ENCODE results near the gene CRYGA. TPM values are rescaled to one million over a fixed set of nuclear protein-coding genes. Genes with fewer than 3 reads are reported as not detected.

CRYGA gene
- total RNA-seq, 1 experiment from 2014 or later = not detected

- Mint-ChIP-seq H3K4me3 (no peak overlapping the region), H3K9me3 (no peaks in the 10 kb centered on the region), H3K27ac (no peak overlapping the region; the same call in 1 of the 2 replicates), H3K36me3 (no peaks in the 10 kb centered on the region), H3K4me1 (peaks cover 78% of the 10 kb centered on the region), H3K27me3 (ENCODE audit: low read depth) (no peaks in the 10 kb centered on the region)
- DNase-seq (ENCODE audit: low spot score) (no peak), ATAC-seq (peak; percentile 45)
- POLR2A ChIA-PET = no interaction called here
- TF ChIP-seq ZNF512 (CRISPR knock-in tag; IDR thresholded peaks at IDR 0.05; ENCODE audit: borderline replicate concordance) = no peak
- TF ChIP-seq, protein P1, sequence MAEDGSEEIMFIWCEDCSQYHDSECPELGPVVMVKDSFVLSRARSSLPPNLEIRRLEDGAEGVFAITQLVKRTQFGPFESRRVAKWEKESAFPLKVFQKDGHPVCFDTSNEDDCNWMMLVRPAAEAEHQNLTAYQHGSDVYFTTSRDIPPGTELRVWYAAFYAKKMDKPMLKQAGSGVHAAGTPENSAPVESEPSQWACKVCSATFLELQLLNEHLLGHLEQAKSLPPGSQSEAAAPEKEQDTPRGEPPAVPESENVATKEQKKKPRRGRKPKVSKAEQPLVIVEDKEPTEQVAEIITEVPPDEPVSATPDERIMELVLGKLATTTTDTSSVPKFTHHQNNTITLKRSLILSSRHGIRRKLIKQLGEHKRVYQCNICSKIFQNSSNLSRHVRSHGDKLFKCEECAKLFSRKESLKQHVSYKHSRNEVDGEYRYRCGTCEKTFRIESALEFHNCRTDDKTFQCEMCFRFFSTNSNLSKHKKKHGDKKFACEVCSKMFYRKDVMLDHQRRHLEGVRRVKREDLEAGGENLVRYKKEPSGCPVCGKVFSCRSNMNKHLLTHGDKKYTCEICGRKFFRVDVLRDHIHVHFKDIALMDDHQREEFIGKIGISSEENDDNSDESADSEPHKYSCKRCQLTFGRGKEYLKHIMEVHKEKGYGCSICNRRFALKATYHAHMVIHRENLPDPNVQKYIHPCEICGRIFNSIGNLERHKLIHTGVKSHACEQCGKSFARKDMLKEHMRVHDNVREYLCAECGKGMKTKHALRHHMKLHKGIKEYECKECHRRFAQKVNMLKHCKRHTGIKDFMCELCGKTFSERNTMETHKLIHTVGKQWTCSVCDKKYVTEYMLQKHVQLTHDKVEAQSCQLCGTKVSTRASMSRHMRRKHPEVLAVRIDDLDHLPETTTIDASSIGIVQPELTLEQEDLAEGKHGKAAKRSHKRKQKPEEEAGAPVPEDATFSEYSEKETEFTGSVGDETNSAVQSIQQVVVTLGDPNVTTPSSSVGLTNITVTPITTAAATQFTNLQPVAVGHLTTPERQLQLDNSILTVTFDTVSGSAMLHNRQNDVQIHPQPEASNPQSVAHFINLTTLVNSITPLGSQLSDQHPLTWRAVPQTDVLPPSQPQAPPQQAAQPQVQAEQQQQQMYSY (CRISPR knock-in tag; IDR thresholded peaks at IDR 0.05) = peak; percentile 93
- TF ChIP-seq ZNF138 (CRISPR knock-in tag; conservative IDR thresholded peaks at IDR 0.05) = no peak
- TF ChIP-seq, protein P2, sequence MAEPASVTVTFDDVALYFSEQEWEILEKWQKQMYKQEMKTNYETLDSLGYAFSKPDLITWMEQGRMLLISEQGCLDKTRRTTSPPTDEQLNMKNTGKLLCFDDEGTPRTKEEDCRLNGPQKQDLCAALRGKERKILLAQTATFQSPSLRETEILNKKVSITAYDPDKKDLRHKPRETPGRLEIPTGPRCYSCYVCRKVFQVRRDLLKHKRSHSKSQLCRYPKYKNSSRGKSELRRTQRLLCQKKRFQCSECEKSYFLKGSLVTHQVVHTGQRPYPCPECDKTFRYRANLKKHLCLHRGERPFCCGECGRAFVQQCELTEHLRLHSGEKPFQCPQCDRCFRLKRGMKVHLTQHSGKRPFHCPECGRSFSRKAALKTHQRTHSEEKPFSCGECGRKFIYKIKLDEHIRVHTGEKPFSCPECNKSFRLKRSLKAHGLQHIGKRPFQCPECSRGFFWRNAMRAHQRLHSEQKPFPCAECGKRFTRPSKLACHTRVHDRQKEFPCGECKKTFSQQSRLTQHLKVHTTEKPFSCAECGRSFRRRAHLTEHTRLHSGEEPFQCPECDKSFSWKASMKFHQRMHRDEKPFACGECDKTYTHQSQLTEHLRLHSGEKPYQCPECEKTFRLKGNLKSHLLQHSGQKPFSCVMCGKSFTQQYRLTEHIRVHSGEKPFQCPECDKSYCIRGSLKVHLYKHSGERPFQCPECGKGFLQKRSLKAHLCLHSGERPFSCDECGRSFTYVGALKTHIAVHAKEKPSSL (CRISPR knock-in tag; conservative IDR thresholded peaks at IDR 0.05) = no peak
- CTCF ChIA-PET = interaction anchor here (0.6 to 1.3 kb wide), 4 partner anchors 10 to 85 kb away, joined by 3 to 6 read pairs (median 4); partner anchors contain the start of gene IDH1
Measured at GRCh38 chr2:208186893-208187292, 23.5 kb upstream of the CRYGA start.

DNA sequence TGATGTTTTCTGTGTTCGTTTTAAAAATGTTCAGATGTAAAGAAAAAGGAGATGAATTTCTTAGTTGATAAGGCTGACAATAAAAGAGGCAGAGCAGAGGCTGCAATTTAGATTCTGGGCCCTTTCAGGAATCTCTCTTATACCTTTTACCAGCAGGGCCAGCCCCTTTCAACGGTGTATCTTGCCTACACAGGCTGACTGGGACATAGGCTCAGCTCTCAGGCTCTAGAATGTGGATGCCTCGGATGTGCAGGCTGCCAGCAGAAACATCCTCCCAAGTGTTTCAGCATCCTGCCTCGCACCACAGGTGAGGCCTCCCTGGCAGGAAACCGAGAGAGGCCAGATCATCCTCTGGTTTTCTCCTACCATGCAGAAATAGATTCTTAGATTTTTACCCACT, 23.1 kb upstream of the CRYGA start:
- Mint-ChIP-seq H3K4me1 (peaks cover 78% of the 10 kb centered on the region), H3K36me3 (no peaks in the 10 kb centered on the region), H3K9me3 (no peaks in the 10 kb centered on the region), H3K27ac (no peak overlapping the region; the same call in 1 of the 2 replicates), H3K27me3 (ENCODE audit: low read depth) (no peaks in the 10 kb centered on the region), H3K4me3 (no peak overlapping the region)
- TF ChIP-seq, protein P3, sequence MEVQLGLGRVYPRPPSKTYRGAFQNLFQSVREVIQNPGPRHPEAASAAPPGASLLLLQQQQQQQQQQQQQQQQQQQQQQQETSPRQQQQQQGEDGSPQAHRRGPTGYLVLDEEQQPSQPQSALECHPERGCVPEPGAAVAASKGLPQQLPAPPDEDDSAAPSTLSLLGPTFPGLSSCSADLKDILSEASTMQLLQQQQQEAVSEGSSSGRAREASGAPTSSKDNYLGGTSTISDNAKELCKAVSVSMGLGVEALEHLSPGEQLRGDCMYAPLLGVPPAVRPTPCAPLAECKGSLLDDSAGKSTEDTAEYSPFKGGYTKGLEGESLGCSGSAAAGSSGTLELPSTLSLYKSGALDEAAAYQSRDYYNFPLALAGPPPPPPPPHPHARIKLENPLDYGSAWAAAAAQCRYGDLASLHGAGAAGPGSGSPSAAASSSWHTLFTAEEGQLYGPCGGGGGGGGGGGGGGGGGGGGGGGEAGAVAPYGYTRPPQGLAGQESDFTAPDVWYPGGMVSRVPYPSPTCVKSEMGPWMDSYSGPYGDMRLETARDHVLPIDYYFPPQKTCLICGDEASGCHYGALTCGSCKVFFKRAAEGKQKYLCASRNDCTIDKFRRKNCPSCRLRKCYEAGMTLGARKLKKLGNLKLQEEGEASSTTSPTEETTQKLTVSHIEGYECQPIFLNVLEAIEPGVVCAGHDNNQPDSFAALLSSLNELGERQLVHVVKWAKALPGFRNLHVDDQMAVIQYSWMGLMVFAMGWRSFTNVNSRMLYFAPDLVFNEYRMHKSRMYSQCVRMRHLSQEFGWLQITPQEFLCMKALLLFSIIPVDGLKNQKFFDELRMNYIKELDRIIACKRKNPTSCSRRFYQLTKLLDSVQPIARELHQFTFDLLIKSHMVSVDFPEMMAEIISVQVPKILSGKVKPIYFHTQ (CRISPR knock-in tag; IDR thresholded peaks at IDR 0.05) = no peak
- TF ChIP-seq TCF7 (CRISPR knock-in tag; IDR thresholded peaks at IDR 0.05; ENCODE audit: low read depth) (no peak), JAZF1 (CRISPR knock-in tag; IDR thresholded peaks at IDR 0.05) (no peak), ZNF416 (CRISPR knock-in tag; IDR thresholded peaks at IDR 0.05) (no peak), JUN (CRISPR knock-in tag; IDR thresholded peaks at IDR 0.05) (no peak), TEAD1 (CRISPR knock-in tag; IDR thresholded peaks at IDR 0.05) (no peak), ATF3 (CRISPR knock-in tag; conservative IDR thresholded peaks at IDR 0.05) (no peak), ZNF512 (CRISPR knock-in tag; IDR thresholded peaks at IDR 0.05; ENCODE audit: borderline replicate concordance) (no peak), IRF2 (CRISPR knock-in tag; IDR thresholded peaks at IDR 0.05; ENCODE audit: borderline replicate concordance, low read depth) (no peak), ZBTB43 (CRISPR knock-in tag; IDR thresholded peaks at IDR 0.05) (no peak)
- DNase-seq (ENCODE audit: low spot score) (no peak), ATAC-seq (peak; percentile 53)
- CTCF ChIA-PET = interaction anchor here (0.6 to 1.3 kb wide), 4 partner anchors 10 to 85 kb away, joined by 3 to 6 read pairs (median 4); partner anchors contain the start of gene IDH1
- POLR2A ChIA-PET = no interaction called here
